ENCODE measurements around the gene STAG1. TPM values are rescaled to one million over a fixed set of nuclear protein-coding genes. Genes with fewer than 3 reads are reported as not detected.

Gene STAG1
- total and polyA plus RNA-seq, 9 of the 15 experiments (the other 6 are each of a cell fraction or from before 2014, with no cell fraction given): 2.7 to 17.7 (median 8.8) TPM

- TF ChIP-seq CTCFL (IDR thresholded peaks at IDR 0.05; ENCODE audit: borderline replicate concordance, insufficient read depth, low read depth, low read length, poor library complexity, severe bottlenecking) (peak; percentile 78), ZNF444 (CRISPR knock-in tag; IDR thresholded peaks at IDR 0.05) (no peak), ZHX1 (conservative IDR thresholded peaks at IDR 0.05; ENCODE audit: low read length) (no peak), MECOM (CRISPR knock-in tag; IDR thresholded peaks at IDR 0.05) (no peak), HMBOX1 (IDR thresholded peaks at IDR 0.05) (no peak), TBP (optimal IDR thresholded peaks at IDR 0.05; ENCODE audit: low read depth, low read length) (peak; percentile 39), HBP1 (CRISPR knock-in tag; IDR thresholded peaks at IDR 0.05) (no peak), NFRKB (IDR thresholded peaks at IDR 0.05; ENCODE audit: low read depth) (peak; percentile 70), GATAD2A (IDR thresholded peaks at IDR 0.05) (peak; percentile 82; the same call in 1 of the 2 replicates), POU5F1 (IDR thresholded peaks at IDR 0.05; ENCODE audit: borderline replicate concordance, low read depth, low read length, partially characterized antibody) (no peak), BRD9 (IDR thresholded peaks at IDR 0.05; ENCODE audit: low read depth, partially characterized antibody) (peak; percentile 91), ZNF395 (CRISPR knock-in tag; IDR thresholded peaks at IDR 0.05) (no peak; the same call in 1 of the 2 replicates), RHOXF2B (CRISPR knock-in tag; conservative IDR thresholded peaks at IDR 0.05) (no peak), PRMT5 (CRISPR knock-in tag; IDR thresholded peaks at IDR 0.05) (no peak), RFX7 (CRISPR knock-in tag; IDR thresholded peaks at IDR 0.05) (no peak), ZBTB8A (IDR thresholded peaks at IDR 0.05; ENCODE audit: partially characterized antibody) (no peak), STAT5B (CRISPR knock-in tag; IDR thresholded peaks at IDR 0.05) (no peak), HMGXB4 (CRISPR knock-in tag; IDR thresholded peaks at IDR 0.05) (no peak), LCOR (CRISPR knock-in tag; IDR thresholded peaks at IDR 0.05) (0 out of 2 replicates have a peak, but pooled peaks have one; percentile 50), ZNF586 (CRISPR knock-in tag; conservative IDR thresholded peaks at IDR 0.05) (no peak)
These were observed at the start of gene STAG1 (continued) for GRCh38 chr3:136752172-136752421.

All from K562 (cell line).